ENCODE results near the gene PNPO. TPM values are rescaled to one million over a fixed set of nuclear protein-coding genes. Genes with fewer than 3 reads are reported as not detected.

The PNPO gene
- polyA plus RNA-seq, 1 donor from 2014 or later: 1.7 TPM

GRCh38 chr17:47995241-47995935 is 54.0 kb downstream of the PNPO start:
- H3K4me2 ChIP-seq (ENCODE audit: low read length): no peak overlapping the region
- no peak overlapping the region for H3K4me3 ChIP-seq (ENCODE audit: low read length)
- no peak overlapping the region for H3K27ac ChIP-seq (ENCODE audit: low read length)
- H3K27me3 ChIP-seq (ENCODE audit: insufficient read depth, low read depth, low read length): no peaks in the 10 kb centered on the region
- H3K9me3 ChIP-seq (ENCODE audit: low read length): no peaks in the 10 kb centered on the region
- no peak overlapping the region for H2AFZ ChIP-seq (ENCODE audit: low read depth, low read length)
- H3F3A ChIP-seq (ENCODE audit: insufficient read depth, low read length, poor library complexity, severe bottlenecking): no peaks in the 10 kb centered on the region
- H3K9me2 ChIP-seq (ENCODE audit: insufficient read depth, low read length): no peaks in the 10 kb centered on the region
- TF ChIP-seq CTCF (IDR thresholded peaks at IDR 0.05; ENCODE audit: poor library complexity, severe bottlenecking) (no peak), MXI1 (conservative IDR thresholded peaks at IDR 0.05; ENCODE audit: poor library complexity, severe bottlenecking) (no peak), TAF1 (IDR thresholded peaks at IDR 0.05; ENCODE audit: low read depth) (no peak), RAD21 (conservative IDR thresholded peaks at IDR 0.05) (no peak), REST (IDR thresholded peaks at IDR 0.05; ENCODE audit: borderline replicate concordance) (no peak), EZH2 (IDR thresholded peaks at IDR 0.05; ENCODE audit: borderline replicate concordance, insufficient read depth, low read length, poor library complexity, severe bottlenecking) (no peak), POLR2AphosphoS5 (IDR thresholded peaks at IDR 0.05) (no peak), EP300 (conservative IDR thresholded peaks at IDR 0.05; ENCODE audit: poor library complexity, severe bottlenecking) (no peak), SMC3 (conservative IDR thresholded peaks at IDR 0.05; ENCODE audit: poor library complexity) (no peak)
- H3K9ac ChIP-seq (ENCODE audit: low read length): no peak overlapping the region
- H4K20me1 ChIP-seq (ENCODE audit: insufficient read depth): no peaks in the 10 kb centered on the region
- H3K79me2 ChIP-seq (replicated peaks; ENCODE audit: insufficient read depth, low read length): no peaks in the 10 kb centered on the region
- H3K36me3 ChIP-seq (ENCODE audit: insufficient read depth, low read length): no peaks in the 10 kb centered on the region

- H3K4me3 ChIP-seq (ENCODE audit: low read length): no peak overlapping the region
- no peak overlapping the region for H3K4me2 ChIP-seq (ENCODE audit: low read length)
- no peaks in the 10 kb centered on the region for H3K79me2 ChIP-seq (replicated peaks; ENCODE audit: insufficient read depth, low read length)
- TF ChIP-seq EZH2 (IDR thresholded peaks at IDR 0.05; ENCODE audit: borderline replicate concordance, insufficient read depth, low read length, poor library complexity, severe bottlenecking) (no peak), CTCF (IDR thresholded peaks at IDR 0.05; ENCODE audit: poor library complexity, severe bottlenecking) (no peak), REST (IDR thresholded peaks at IDR 0.05; ENCODE audit: borderline replicate concordance) (no peak), MXI1 (conservative IDR thresholded peaks at IDR 0.05; ENCODE audit: poor library complexity, severe bottlenecking) (no peak), EP300 (conservative IDR thresholded peaks at IDR 0.05; ENCODE audit: poor library complexity, severe bottlenecking) (no peak), RAD21 (conservative IDR thresholded peaks at IDR 0.05) (no peak), TAF1 (IDR thresholded peaks at IDR 0.05; ENCODE audit: low read depth) (no peak), POLR2AphosphoS5 (IDR thresholded peaks at IDR 0.05) (no peak), SMC3 (conservative IDR thresholded peaks at IDR 0.05; ENCODE audit: poor library complexity) (no peak)
- no peak overlapping the region for H3K27ac ChIP-seq (ENCODE audit: low read length)
- no peaks in the 10 kb centered on the region for H3F3A ChIP-seq (ENCODE audit: insufficient read depth, low read length, poor library complexity, severe bottlenecking)
- H3K9me3 ChIP-seq (ENCODE audit: low read length): no peaks in the 10 kb centered on the region
- no peaks in the 10 kb centered on the region for H4K20me1 ChIP-seq (ENCODE audit: insufficient read depth)
- no peak overlapping the region for H3K9ac ChIP-seq (ENCODE audit: low read length)
- no peaks in the 10 kb centered on the region for H3K36me3 ChIP-seq (ENCODE audit: insufficient read depth, low read length)
- no peaks in the 10 kb centered on the region for H3K9me2 ChIP-seq (ENCODE audit: insufficient read depth, low read length)
- no peak overlapping the region for H2AFZ ChIP-seq (ENCODE audit: low read depth, low read length)
- no peaks in the 10 kb centered on the region for H3K27me3 ChIP-seq (ENCODE audit: insufficient read depth, low read depth, low read length)
Observed at GRCh38 chr17:47996201-47996600, 54.8 kb downstream of the PNPO start.

Data from neural cell (in vitro differentiated cells).